Gastroesophageal sphincter (tissue), 4 donors: Measurements from ENCODE around the gene TUBB4A. TPM values are rescaled to one million over a fixed set of nuclear protein-coding genes. Genes with fewer than 3 reads are reported as not detected.

Experiments
- ATAC-seq: fragments of 150-250 bp; one replicate; pipeline ENCODE4 v1.9.1; 2016; ENCODE audit warnings: mild to moderate bottlenecking, moderate library complexity
- H3K27ac ChIP-seq, 4 donors: fragments of 200-600 bp; sonication (generic) in 3 of 4; 1 replicate in 3 of 4; 2 replicates in 1 of 4; pipeline ENCODE4 v1.5.1; 2016 to 2019
- H3K27me3 ChIP-seq: fragments of 200-600 bp; sonication (generic); one replicate; pipeline ENCODE4 v1.5.1; 2019
- H3K36me3 ChIP-seq, 2 donors: fragments of 200-600 bp; sonication (generic); one replicate each; pipeline ENCODE4 v1.5.1; 2019; ENCODE audit warnings: control low read depth in 1 of 2
- H3K4me1 ChIP-seq, 3 donors: fragments of 200-600 bp; sonication (generic); 1 replicate in 2 of 3; 2 replicates in 1 of 3; pipeline ENCODE4 v1.5.1; 2016 to 2019; ENCODE audit warnings: control low read depth in 2 of 3
- H3K4me3 ChIP-seq, 2 donors: fragments of 200-600 bp; sonication (generic); one replicate each; pipeline ENCODE4 v1.5.1; 2019; ENCODE audit warnings: mild to moderate bottlenecking in 1 of 2, moderate library complexity in 1 of 2
- H3K9me3 ChIP-seq, 3 donors: fragments of 200-600 bp; sonication (generic); one replicate each; pipeline ENCODE4 v1.5.1; 2017 to 2019; ENCODE audit warnings: control low read depth in 2 of 3
- CTCF ChIP-seq, 4 experiments: fragments of 200-600 bp in 2 of 4; fragments of 450-650 bp in 2 of 4; sonication (generic) in 1 of 4; IDR thresholded peaks; one replicate each; pipeline ENCODE4 v1.5.1; 2017 to 2019; ENCODE audit warnings: antibody characterized with exemption in 4 of 4, mild to moderate bottlenecking in 2 of 4, moderate library complexity in 2 of 4
- EP300 ChIP-seq: sonication (generic); formaldehyde crosslinking; IDR thresholded peaks from one replicate; pipeline ENCODE4 v1.6.1; 2017; ENCODE audit warnings: antibody characterized with exemption, mild to moderate bottlenecking
- POLR2A ChIP-seq, 2 donors: fragments of 450-650 bp; IDR thresholded peaks; one replicate each; pipeline ENCODE4 v1.6.1; 2017; ENCODE audit warnings: antibody characterized with exemption in 2 of 2, mild to moderate bottlenecking in 2 of 2, moderate library complexity in 1 of 2
- POLR2AphosphoS5 ChIP-seq: sonication (generic); formaldehyde crosslinking; IDR thresholded peaks from one replicate; pipeline ENCODE4 v1.6.1; 2017; ENCODE audit warnings: antibody characterized with exemption
- WGBS, 2 donors: methylation state at CpG; one replicate each; pipeline ENCODE4 v1.1.5; 2018; ENCODE audit warnings: low coverage in 1 of 2; 5-methylcytosine and 5-hydroxymethylcytosine counted together
- total RNA-seq, 4 donors: library from RNA; depleted of rRNA; stranded (reverse); fragments of >200 nt; gene quantifications; one replicate each; pipeline ENCODE4 v1.1.0, GENCODE V29; 2016

TUBB4A gene
- total RNA-seq, 4 donors from 2014 or later: 1.2 to 3.2 (median 2.2) TPM

- Histone ChIP-seq H3K9me3 (no peaks in the 10 kb centered on the region), H3K27ac (no peak overlapping the region), H3K27me3 (peaks cover 30% of the 10 kb centered on the region), H3K4me3 (no peak overlapping the region), H3K4me1 (no peaks in the 10 kb centered on the region), H3K36me3 (no peaks in the 10 kb centered on the region)
- TF ChIP-seq EP300 (no peak), POLR2AphosphoS5 (no peak), POLR2A (IDR thresholded peaks at IDR 0.05) (no peak), CTCF (IDR thresholded peaks at IDR 0.05) (no peak)
- WGBS, 2 donors: 62 to 77% methylated on average over 4 to 6 of the region's 6 CpGs
- ATAC-seq: no peak
These were observed 37.4 kb upstream of the TUBB4A start for GRCh38 chr19:6539514-6539913.

GRCh38 chr19:6535558-6536137, 33.5 kb upstream of the TUBB4A start:
- Histone ChIP-seq H3K4me1 (peaks cover 0 to 19% (median 5%) of the 10 kb centered on the region in 3 donors), H3K27ac (no peak overlapping the region), H3K4me3 (no peak overlapping the region), H3K36me3 (no peaks in the 10 kb centered on the region), H3K27me3 (peaks cover 50% of the 10 kb centered on the region), H3K9me3 (no peaks in the 10 kb centered on the region)
- WGBS, 2 donors: 87% methylated on average over 9 to 10 of the region's 10 CpGs
- no peak for ATAC-seq
- TF ChIP-seq EP300 (no peak), POLR2A (IDR thresholded peaks at IDR 0.05) (no peak), CTCF (IDR thresholded peaks at IDR 0.05) (no peak), POLR2AphosphoS5 (no peak)

- WGBS, 2 donors: 58 to 67% methylated on average over 3 to 18 of the region's 40 CpGs
- no peak for ATAC-seq
These were observed 32.5 kb upstream of the TUBB4A start for GRCh38 chr19:6534451-6535093.

GRCh38 chr19:6533746-6534418, 31.8 kb upstream of the TUBB4A start:
- TF ChIP-seq CTCF (IDR thresholded peaks at IDR 0.05) (no peak), POLR2A (IDR thresholded peaks at IDR 0.05) (no peak), EP300 (no peak), POLR2AphosphoS5 (no peak)
- WGBS, 2 donors: 10 to 29% methylated on average over 8 to 9 of the region's 11 CpGs
- no peak for ATAC-seq

More at GRCh38 chr19:6534451-6535093, 32.5 kb upstream of the TUBB4A start:
- Histone ChIP-seq H3K27ac (no peak overlapping the region), H3K36me3 (no peaks in the 10 kb centered on the region), H3K4me3 (no peak overlapping the region), H3K9me3 (no peaks in the 10 kb centered on the region), H3K4me1 (peaks cover 0 to 29% (median 5%) of the 10 kb centered on the region in 3 donors), H3K27me3 (peaks cover 50% of the 10 kb centered on the region)
- TF ChIP-seq CTCF (IDR thresholded peaks at IDR 0.05) (no peak), POLR2A (IDR thresholded peaks at IDR 0.05) (no peak), POLR2AphosphoS5 (no peak), EP300 (no peak)

More at GRCh38 chr19:6533746-6534418, 31.8 kb upstream of the TUBB4A start:
- Histone ChIP-seq H3K36me3 (no peaks in the 10 kb centered on the region), H3K27ac (no peak overlapping the region), H3K4me3 (no peak overlapping the region), H3K27me3 (peaks cover 45% of the 10 kb centered on the region), H3K9me3 (no peaks in the 10 kb centered on the region), H3K4me1 (peaks cover 0 to 36% (median 7%) of the 10 kb centered on the region in 3 donors)
